Smooth muscle cell (in vitro differentiated cells): ENCODE data around the gene SPINK1. TPM values are rescaled to one million over a fixed set of nuclear protein-coding genes. Genes with fewer than 3 reads are reported as not detected.
A peak's percentile ranks its signal among the peaks of the same experiment; 100 is the strongest.
"Not testable (repeated sequence)": the region's sequence is repeated elsewhere in the genome, so short reads cannot be mapped to it uniquely, and the experiment has no call there.

Experiments used
- DNase-seq: peaks from one replicate; lab custom pipeline; 2025; ENCODE audit not compliant: unreplicated experiment; lab: John Stamatoyannopoulos, UW
- H2AFZ ChIP-seq: fragments of 200-600 bp; sonication (generic); 2 replicates; pipeline ENCODE4 v1.6.0; 2016; ENCODE audit warnings: antibody characterized with exemption, low read depth, mild to moderate bottlenecking
- H3F3A ChIP-seq: fragments of 200-600 bp; sonication (generic); 2 replicates; pipeline ENCODE4 v1.6.0; 2017; ENCODE audit warnings: antibody characterized with exemption, low read depth
- H3K27ac ChIP-seq: fragments of 200-600 bp; sonication (generic); 2 replicates; pipeline ENCODE4 v1.5.1; 2016; ENCODE audit warnings: low read depth, mild to moderate bottlenecking
- H3K27me3 ChIP-seq: fragments of 200-600 bp; sonication (generic); 2 replicates; pipeline ENCODE4 v1.6.1; 2016; ENCODE audit warnings: low read depth, mild to moderate bottlenecking
- H3K36me3 ChIP-seq: fragments of 200-600 bp; sonication (generic); 2 replicates; pipeline ENCODE4 v1.5.1; 2016; ENCODE audit warnings: low read depth
- H3K4me1 ChIP-seq: fragments of 200-600 bp; sonication (generic); 2 replicates; pipeline ENCODE4 v1.5.1; 2016; ENCODE audit warnings: low read depth
- H3K4me2 ChIP-seq: fragments of 200-600 bp; sonication (generic); 2 replicates; pipeline ENCODE4 v1.6.0; 2016; ENCODE audit warnings: mild to moderate bottlenecking
- H3K4me3 ChIP-seq: fragments of 200-600 bp; sonication (generic); 2 replicates; pipeline ENCODE4 v1.5.1; 2016; ENCODE audit warnings: mild to moderate bottlenecking
- H3K79me2 ChIP-seq: fragments of 200-600 bp; sonication (generic); 2 replicates; pipeline ENCODE4 v1.6.0; 2016; ENCODE audit warnings: low read depth, mild to moderate bottlenecking
- H3K9ac ChIP-seq: fragments of 200-600 bp; sonication (generic); 2 replicates; pipeline ENCODE4 v1.6.0; 2016; ENCODE audit warnings: low read depth
- H3K9me3 ChIP-seq: fragments of 200-600 bp; sonication (generic); replicated peaks from 2 replicates; pipeline ENCODE4 v1.5.1; 2016; ENCODE audit warnings: low read depth
- H4K20me1 ChIP-seq: fragments of 200-600 bp; sonication (generic); 2 replicates; pipeline ENCODE4 v1.6.0; 2016; ENCODE audit warnings: low read depth
- CTCF ChIP-seq: fragments of 200-600 bp; sonication (generic); IDR thresholded peaks from 2 replicates; pipeline ENCODE4 v1.5.1; 2017; ENCODE audit warnings: borderline replicate concordance, mild to moderate bottlenecking, antibody characterized with exemption; ENCODE audit not compliant: insufficient read depth, poor library complexity, severe bottlenecking
- WGBS: methylation state at CpG from one replicate; pipeline ENCODE4 v1.1.7; 2016; ENCODE audit warnings: low lambda C conversion rate; 5-methylcytosine and 5-hydroxymethylcytosine counted together
- polyA plus RNA-seq: library from polyadenylated mRNA; unstranded; fragments of >200 nt; fragmentation: Nextera tagmentation; extraction: Ambion mirVana; gene quantifications from 2 replicates; pipeline ENCODE4 v1.2.1, GENCODE V29; 2016
- total RNA-seq: library from RNA; depleted of rRNA; stranded (reverse); fragments of >200 nt; gene quantifications from 2 replicates; pipeline ENCODE4 v1.2.3, GENCODE V29; 2014

Gene SPINK1
- total and polyA plus RNA-seq, 2 experiments from 2014 or later, result 0.69 TPM; not detected in 1

GRCh38 chr5:147835386-147835798 lies 3.9 kb upstream of the SPINK1 start:
- TF ChIP-seq CTCF, result no peak
- no peak overlapping the region for H3K9ac ChIP-seq
- H3K4me2 ChIP-seq, result no peak overlapping the region
- WGBS, result 36% methylated on average over 2 of the region's 2 CpGs
- no peak overlapping the region for H2AFZ ChIP-seq
- no peaks in the 10 kb centered on the region for H3K27me3 ChIP-seq
- DNase-seq, result no peak
- no peaks in the 10 kb centered on the region for H3K4me1 ChIP-seq
- H3K4me3 ChIP-seq, result no peak overlapping the region
- H3F3A ChIP-seq, result no peaks in the 10 kb centered on the region
- no peak overlapping the region for H3K27ac ChIP-seq
- H4K20me1 ChIP-seq, result no peaks in the 10 kb centered on the region
- no peaks in the 10 kb centered on the region for H3K9me3 ChIP-seq
- H3K36me3 ChIP-seq, result no peaks in the 10 kb centered on the region
- no peaks in the 10 kb centered on the region for H3K79me2 ChIP-seq

GRCh38 chr5:147832541-147832940 lies 1.1 kb upstream of the SPINK1 start:
- WGBS, result 78% methylated on average over 1 of the region's 1 CpG
- DNase-seq, result no peak
- Histone ChIP-seq H3F3A (no peaks in the 10 kb centered on the region), H4K20me1 (no peaks in the 10 kb centered on the region), H3K79me2 (no peaks in the 10 kb centered on the region), H2AFZ (no peak overlapping the region), H3K27me3 (peaks cover 10% of the 10 kb centered on the region), H3K4me2 (no peak overlapping the region), H3K4me3 (no peak overlapping the region), H3K36me3 (no peaks in the 10 kb centered on the region), H3K9me3 (no peaks in the 10 kb centered on the region), H3K9ac (no peak overlapping the region), H3K4me1 (no peaks in the 10 kb centered on the region), H3K27ac (no peak overlapping the region)
- TF ChIP-seq CTCF, result no peak

- Histone ChIP-seq H3K36me3 (no peaks in the 10 kb centered on the region), H2AFZ (no peak overlapping the region), H3K4me2 (no peak overlapping the region), H3K4me3 (peak overlapping the region; percentile 44), H3K79me2 (no peaks in the 10 kb centered on the region), H4K20me1 (no peaks in the 10 kb centered on the region), H3K27me3 (peaks cover 21% of the 10 kb centered on the region), H3F3A (no peaks in the 10 kb centered on the region), H3K9ac (no peak overlapping the region), H3K27ac (no peak overlapping the region), H3K9me3 (no peaks in the 10 kb centered on the region), H3K4me1 (no peaks in the 10 kb centered on the region)
- no peak for DNase-seq
- TF ChIP-seq CTCF, result no peak
These were observed 1.4 kb downstream of the SPINK1 start for GRCh38 chr5:147830035-147830434.

GRCh38 chr5:147827017-147827416 lies 4.5 kb downstream of the SPINK1 start:
- not testable (repeated sequence) for H2AFZ ChIP-seq, H3K4me3 ChIP-seq, DNase-seq, H3F3A ChIP-seq, H4K20me1 ChIP-seq, H3K36me3 ChIP-seq, H3K4me2 ChIP-seq, H3K27ac ChIP-seq, H3K9ac ChIP-seq, H3K79me2 ChIP-seq, H3K9me3 ChIP-seq, H3K4me1 ChIP-seq
- 89% methylated on average over 5 of the region's 5 CpGs for WGBS
- H3K27me3 ChIP-seq, result peaks cover 21% of the 10 kb centered on the region
